ES-I3 (cell line): Measurements from ENCODE around the gene FHIT.

Source experiments
- H3K36me3 ChIP-seq: 2 replicates; pipeline ENCODE4 v1.6.1; 2013; ENCODE audit warnings: mild to moderate bottlenecking, low read length, control low read depth, moderate library complexity; ENCODE audit not compliant: insufficient read depth
- H3K4me1 ChIP-seq: 2 replicates; pipeline ENCODE4 v1.6.1; 2013; ENCODE audit warnings: mild to moderate bottlenecking, control low read depth, low read length; ENCODE audit not compliant: insufficient read depth
- H3K9ac ChIP-seq: 2 replicates; pipeline ENCODE4 v1.6.1; 2013; ENCODE audit warnings: low read depth, mild to moderate bottlenecking, low read length, moderate library complexity
- H3K9me3 ChIP-seq: 2 replicates; pipeline ENCODE4 v1.6.1; 2013; ENCODE audit warnings: mild to moderate bottlenecking, low read length, moderate library complexity; ENCODE audit not compliant: control insufficient read depth, insufficient read depth

The FHIT gene

GRCh38 chr3:60844256-60844655 lies 407.0 kb downstream of the FHIT start:
- Histone ChIP-seq H3K36me3 (no peaks in the 10 kb centered on the region), H3K9me3 (no peaks in the 10 kb centered on the region), H3K9ac (no peak overlapping the region), H3K4me1 (no peaks in the 10 kb centered on the region)

GRCh38 chr3:60841355-60841754 lies 409.9 kb downstream of the FHIT start:
- H3K36me3 ChIP-seq: no peaks in the 10 kb centered on the region
- H3K4me1 ChIP-seq: no peaks in the 10 kb centered on the region
- no peak overlapping the region for H3K9ac ChIP-seq
- H3K9me3 ChIP-seq: no peaks in the 10 kb centered on the region

GRCh38 chr3:60839246-60839645 lies 412.0 kb downstream of the FHIT start:
- no peak overlapping the region for H3K9ac ChIP-seq
- H3K36me3 ChIP-seq: no peaks in the 10 kb centered on the region
- no peaks in the 10 kb centered on the region for H3K4me1 ChIP-seq
- H3K9me3 ChIP-seq: peaks cover 4% of the 10 kb centered on the region; the same call in 1 of the 2 replicates

- Histone ChIP-seq H3K9me3 (peaks cover 4% of the 10 kb centered on the region; the same call in 1 of the 2 replicates), H3K36me3 (no peaks in the 10 kb centered on the region), H3K9ac (no peak overlapping the region), H3K4me1 (peaks cover 5% of the 10 kb centered on the region; the same call in 1 of the 2 replicates)
Observed at GRCh38 chr3:60835796-60836195, 415.5 kb downstream of the FHIT start.

- peaks cover 7% of the 10 kb centered on the region; the same call in 1 of the 2 replicates for H3K9me3 ChIP-seq
- no peaks in the 10 kb centered on the region for H3K36me3 ChIP-seq
- no peak overlapping the region for H3K9ac ChIP-seq
- H3K4me1 ChIP-seq: peaks cover 5% of the 10 kb centered on the region; the same call in 1 of the 2 replicates
Observed at GRCh38 chr3:60829058-60829457, 422.2 kb downstream of the FHIT start.

- no peak overlapping the region for H3K9ac ChIP-seq
- H3K9me3 ChIP-seq: peaks cover 8% of the 10 kb centered on the region; the same call in 1 of the 2 replicates
- no peaks in the 10 kb centered on the region for H3K36me3 ChIP-seq
- H3K4me1 ChIP-seq: peaks cover under 1% of the 10 kb centered on the region; the same call in 1 of the 2 replicates
Observed at GRCh38 chr3:60827666-60828065, 423.6 kb downstream of the FHIT start.

- Histone ChIP-seq H3K9ac (no peak overlapping the region), H3K9me3 (peaks cover 8% of the 10 kb centered on the region; the same call in 1 of the 2 replicates), H3K4me1 (no peaks in the 10 kb centered on the region), H3K36me3 (no peaks in the 10 kb centered on the region)
Observed at GRCh38 chr3:60826511-60826910, 424.7 kb downstream of the FHIT start.

GRCh38 chr3:60812502-60812901 lies 438.8 kb downstream of the FHIT start:
- Histone ChIP-seq H3K4me1 (no peaks in the 10 kb centered on the region), H3K36me3 (no peaks in the 10 kb centered on the region), H3K9me3 (no peaks in the 10 kb centered on the region), H3K9ac (no peak overlapping the region)

GRCh38 chr3:60810881-60811280 lies 440.4 kb downstream of the FHIT start:
- Histone ChIP-seq H3K9me3 (no peaks in the 10 kb centered on the region), H3K4me1 (no peaks in the 10 kb centered on the region), H3K36me3 (no peaks in the 10 kb centered on the region)

GRCh38 chr3:60809857-60810610 lies 441.2 kb downstream of the FHIT start:
- H3K36me3 ChIP-seq: no peaks in the 10 kb centered on the region
- H3K9me3 ChIP-seq: no peaks in the 10 kb centered on the region
- no peaks in the 10 kb centered on the region for H3K4me1 ChIP-seq
- H3K9ac ChIP-seq: no peak overlapping the region

More at GRCh38 chr3:60810881-60811280, 440.4 kb downstream of the FHIT start:
- no peak overlapping the region for H3K9ac ChIP-seq

- Histone ChIP-seq H3K9me3 (no peaks in the 10 kb centered on the region), H3K4me1 (no peaks in the 10 kb centered on the region), H3K36me3 (no peaks in the 10 kb centered on the region), H3K9ac (no peak overlapping the region)
Observed at GRCh38 chr3:60803216-60804173, 447.8 kb downstream of the FHIT start.

GRCh38 chr3:60801307-60801706 lies 449.9 kb downstream of the FHIT start:
- no peaks in the 10 kb centered on the region for H3K9me3 ChIP-seq
- no peaks in the 10 kb centered on the region for H3K36me3 ChIP-seq
- H3K4me1 ChIP-seq: no peaks in the 10 kb centered on the region
- H3K9ac ChIP-seq: no peak overlapping the region

GRCh38 chr3:60798456-60798855 lies 452.8 kb downstream of the FHIT start:
- H3K36me3 ChIP-seq: no peaks in the 10 kb centered on the region
- H3K4me1 ChIP-seq: no peaks in the 10 kb centered on the region
- H3K9me3 ChIP-seq: no peaks in the 10 kb centered on the region
- H3K9ac ChIP-seq: no peak overlapping the region

- Histone ChIP-seq H3K4me1 (no peaks in the 10 kb centered on the region), H3K9me3 (no peaks in the 10 kb centered on the region), H3K9ac (no peak overlapping the region), H3K36me3 (no peaks in the 10 kb centered on the region)
Observed at GRCh38 chr3:60792249-60792852, 458.9 kb downstream of the FHIT start.
